ENCODE measurements around the gene RHOJ.
"Not testable (repeated sequence)": the region's sequence is repeated elsewhere in the genome, so short reads cannot be mapped to it uniquely, and the experiment has no call there.

Gene RHOJ

DNA sequence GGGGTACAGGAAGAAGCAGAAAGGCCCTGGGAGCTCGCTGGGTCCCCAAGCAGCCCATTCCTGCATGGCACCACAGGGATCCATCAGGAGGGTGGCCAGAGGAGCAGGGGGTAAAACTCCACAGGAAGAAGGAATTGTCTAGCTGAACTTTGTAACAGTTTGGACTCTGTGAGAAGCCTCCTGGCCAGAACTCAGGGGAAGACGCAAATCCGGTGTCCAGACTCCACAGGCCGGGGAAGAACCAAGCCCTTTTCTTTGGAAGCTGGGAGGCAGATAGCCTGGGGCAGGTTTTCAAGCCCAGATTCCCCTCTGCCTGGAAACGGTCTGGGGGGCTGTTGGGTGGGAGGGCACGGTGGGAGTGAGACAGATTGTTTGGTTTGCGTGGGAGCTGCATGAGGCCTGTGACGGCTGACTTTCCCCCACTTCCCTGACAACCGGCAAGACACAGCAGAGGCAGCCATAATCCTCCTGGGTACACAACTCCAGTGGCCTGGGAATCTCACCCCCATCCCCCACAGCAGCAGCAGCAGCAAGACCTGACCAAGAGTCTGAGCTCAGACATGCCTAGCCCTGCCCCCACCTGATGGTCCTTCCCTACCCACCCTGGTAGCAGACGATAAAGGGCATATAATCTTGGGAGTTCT lies 97.8 kb downstream of the RHOJ start:
- no peak overlapping the region for H3K4me3 ChIP-seq (ENCODE audit: low read depth, low read length)
- TF ChIP-seq, protein P1, sequence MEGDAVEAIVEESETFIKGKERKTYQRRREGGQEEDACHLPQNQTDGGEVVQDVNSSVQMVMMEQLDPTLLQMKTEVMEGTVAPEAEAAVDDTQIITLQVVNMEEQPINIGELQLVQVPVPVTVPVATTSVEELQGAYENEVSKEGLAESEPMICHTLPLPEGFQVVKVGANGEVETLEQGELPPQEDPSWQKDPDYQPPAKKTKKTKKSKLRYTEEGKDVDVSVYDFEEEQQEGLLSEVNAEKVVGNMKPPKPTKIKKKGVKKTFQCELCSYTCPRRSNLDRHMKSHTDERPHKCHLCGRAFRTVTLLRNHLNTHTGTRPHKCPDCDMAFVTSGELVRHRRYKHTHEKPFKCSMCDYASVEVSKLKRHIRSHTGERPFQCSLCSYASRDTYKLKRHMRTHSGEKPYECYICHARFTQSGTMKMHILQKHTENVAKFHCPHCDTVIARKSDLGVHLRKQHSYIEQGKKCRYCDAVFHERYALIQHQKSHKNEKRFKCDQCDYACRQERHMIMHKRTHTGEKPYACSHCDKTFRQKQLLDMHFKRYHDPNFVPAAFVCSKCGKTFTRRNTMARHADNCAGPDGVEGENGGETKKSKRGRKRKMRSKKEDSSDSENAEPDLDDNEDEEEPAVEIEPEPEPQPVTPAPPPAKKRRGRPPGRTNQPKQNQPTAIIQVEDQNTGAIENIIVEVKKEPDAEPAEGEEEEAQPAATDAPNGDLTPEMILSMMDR (IDR thresholded peaks at IDR 0.05; ENCODE audit: low read depth, low read length), result no peak
- TF ChIP-seq, protein P2, sequence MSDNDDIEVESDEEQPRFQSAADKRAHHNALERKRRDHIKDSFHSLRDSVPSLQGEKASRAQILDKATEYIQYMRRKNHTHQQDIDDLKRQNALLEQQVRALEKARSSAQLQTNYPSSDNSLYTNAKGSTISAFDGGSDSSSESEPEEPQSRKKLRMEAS (IDR thresholded peaks at IDR 0.05; ENCODE audit: low read depth, low read length), result no peak
- TF ChIP-seq MYC (IDR thresholded peaks at IDR 0.05; ENCODE audit: low read depth, low read length) (no peak), POLR2A (IDR thresholded peaks at IDR 0.05; ENCODE audit: extremely low read depth, insufficient read length) (no peak)
- no peak for DNase-seq (ENCODE audit: low read depth)

DNA sequence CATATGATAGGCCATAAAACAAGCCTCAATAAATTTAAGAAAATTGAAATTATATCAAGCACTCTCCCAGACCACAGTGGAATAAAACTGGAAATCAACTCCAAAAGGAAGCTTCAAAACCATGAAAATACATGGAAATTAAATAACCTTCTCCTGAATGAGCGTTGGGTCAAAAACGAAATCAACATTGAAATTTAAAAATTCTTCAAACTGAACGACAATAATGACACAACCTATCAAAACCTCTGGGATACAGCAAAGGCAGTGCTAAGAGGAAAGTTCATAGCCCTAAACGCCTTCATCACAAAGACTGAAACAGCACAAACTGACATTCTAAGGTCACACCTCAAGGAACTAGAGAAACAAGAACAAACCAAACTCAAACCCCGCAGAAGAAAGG lies 100.2 kb downstream of the RHOJ start:
- H3K4me3 ChIP-seq (ENCODE audit: low read depth, low read length); DNase-seq (ENCODE audit: low read depth): not testable (repeated sequence)

DNA sequence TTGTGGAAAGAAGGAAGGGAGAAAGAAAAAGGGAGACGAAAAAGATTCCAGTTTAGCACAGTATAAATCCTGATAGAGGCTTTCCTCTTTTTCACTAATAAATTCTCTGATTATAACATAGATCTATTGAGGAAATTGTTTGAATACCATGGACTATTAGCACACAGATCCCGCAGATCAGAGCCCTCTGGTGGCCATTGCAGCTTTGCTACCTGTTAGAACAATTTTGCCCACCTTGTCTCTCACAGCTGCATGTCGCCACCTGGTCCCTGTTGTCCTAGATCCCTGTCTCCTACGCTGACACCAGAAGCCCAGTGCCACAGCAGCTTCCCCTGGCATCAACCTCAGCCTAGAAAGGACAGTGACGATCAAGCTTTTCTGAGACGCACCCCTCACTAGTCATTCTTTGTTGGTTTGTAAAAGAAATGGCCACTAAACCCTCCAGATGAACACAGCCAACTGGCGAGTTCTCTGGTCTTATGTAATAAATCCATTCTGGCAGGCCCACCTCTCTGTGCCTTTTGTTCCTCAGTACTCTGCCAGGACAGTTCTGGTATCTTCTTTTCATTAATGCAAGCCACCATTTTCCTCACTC lies 104.6 kb downstream of the RHOJ start:
- DNase-seq (ENCODE audit: low read depth), result peak; percentile 12
- TF ChIP-seq, protein P1 (IDR thresholded peaks at IDR 0.05; ENCODE audit: low read depth, low read length), result peak; percentile 52
- no peak for TF ChIP-seq POLR2A (IDR thresholded peaks at IDR 0.05; ENCODE audit: extremely low read depth, insufficient read length)
- TF ChIP-seq, protein P2 (IDR thresholded peaks at IDR 0.05; ENCODE audit: low read depth, low read length), result no peak
- TF ChIP-seq MYC (IDR thresholded peaks at IDR 0.05; ENCODE audit: low read depth, low read length), result no peak
- no peak overlapping the region for H3K4me3 ChIP-seq (ENCODE audit: low read depth, low read length)

DNA sequence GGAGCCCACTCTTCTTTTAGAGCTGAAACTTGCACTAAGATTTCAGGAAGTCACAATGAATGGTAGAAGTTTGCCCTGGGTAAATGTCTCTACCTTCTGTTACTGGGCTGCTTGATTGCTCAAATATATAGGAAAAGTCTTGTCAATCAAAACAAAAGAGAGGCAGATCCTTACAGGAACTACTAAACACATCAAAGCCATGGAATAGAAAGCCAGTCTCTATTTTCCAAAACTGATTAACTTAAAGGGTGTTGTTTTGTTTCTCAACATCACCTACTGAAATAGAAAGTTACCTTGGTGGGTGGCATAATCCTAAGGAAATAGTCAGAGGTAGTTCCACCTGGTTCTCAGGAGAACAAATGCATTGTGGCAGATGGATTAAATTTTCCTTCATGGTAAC lies 114.6 kb downstream of the RHOJ start, which contains the start of gene GPHB5:
GPHB5 (minus strand) TSS at position 101 of the 400 bp plus-strand sequence. CDS start 1,086 bp downstream, outside the sequence.
- no peak for DNase-seq (ENCODE audit: low read depth)
- TF ChIP-seq, protein P1 (IDR thresholded peaks at IDR 0.05; ENCODE audit: low read depth, low read length), result no peak
- TF ChIP-seq MYC (IDR thresholded peaks at IDR 0.05; ENCODE audit: low read depth, low read length) (no peak), POLR2A (IDR thresholded peaks at IDR 0.05; ENCODE audit: extremely low read depth, insufficient read length) (no peak)
- TF ChIP-seq, protein P2 (IDR thresholded peaks at IDR 0.05; ENCODE audit: low read depth, low read length), result no peak
- H3K4me3 ChIP-seq (ENCODE audit: low read depth, low read length), result no peak within 1 kb of the TSS

DNA sequence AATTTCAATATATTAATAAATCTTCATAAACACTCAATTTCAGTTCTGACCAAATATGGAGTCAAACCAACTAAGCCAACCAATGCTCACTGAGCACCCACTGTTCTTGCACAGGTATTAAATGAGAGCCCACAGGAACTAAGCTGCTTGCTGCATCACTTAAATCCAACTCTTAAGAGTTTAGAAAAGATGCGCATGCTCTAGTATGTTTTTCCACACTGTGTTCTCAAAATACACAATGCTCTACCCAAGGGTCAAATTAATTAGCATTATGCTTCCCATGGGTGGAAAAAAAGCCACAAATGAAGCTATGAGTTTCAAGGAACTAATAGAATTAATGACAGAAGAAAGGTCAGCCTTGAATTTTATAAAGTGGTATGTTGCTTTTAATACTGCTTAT lies 118.2 kb downstream of the RHOJ start:
- DNase-seq (ENCODE audit: low read depth), result no peak
- no peak for TF ChIP-seq MYC (IDR thresholded peaks at IDR 0.05; ENCODE audit: low read depth, low read length)
- TF ChIP-seq, protein P2 (IDR thresholded peaks at IDR 0.05; ENCODE audit: low read depth, low read length), result no peak
- TF ChIP-seq POLR2A (IDR thresholded peaks at IDR 0.05; ENCODE audit: extremely low read depth, insufficient read length), result no peak
- TF ChIP-seq, protein P1 (IDR thresholded peaks at IDR 0.05; ENCODE audit: low read depth, low read length), result no peak
- no peak overlapping the region for H3K4me3 ChIP-seq (ENCODE audit: low read depth, low read length)

DNA sequence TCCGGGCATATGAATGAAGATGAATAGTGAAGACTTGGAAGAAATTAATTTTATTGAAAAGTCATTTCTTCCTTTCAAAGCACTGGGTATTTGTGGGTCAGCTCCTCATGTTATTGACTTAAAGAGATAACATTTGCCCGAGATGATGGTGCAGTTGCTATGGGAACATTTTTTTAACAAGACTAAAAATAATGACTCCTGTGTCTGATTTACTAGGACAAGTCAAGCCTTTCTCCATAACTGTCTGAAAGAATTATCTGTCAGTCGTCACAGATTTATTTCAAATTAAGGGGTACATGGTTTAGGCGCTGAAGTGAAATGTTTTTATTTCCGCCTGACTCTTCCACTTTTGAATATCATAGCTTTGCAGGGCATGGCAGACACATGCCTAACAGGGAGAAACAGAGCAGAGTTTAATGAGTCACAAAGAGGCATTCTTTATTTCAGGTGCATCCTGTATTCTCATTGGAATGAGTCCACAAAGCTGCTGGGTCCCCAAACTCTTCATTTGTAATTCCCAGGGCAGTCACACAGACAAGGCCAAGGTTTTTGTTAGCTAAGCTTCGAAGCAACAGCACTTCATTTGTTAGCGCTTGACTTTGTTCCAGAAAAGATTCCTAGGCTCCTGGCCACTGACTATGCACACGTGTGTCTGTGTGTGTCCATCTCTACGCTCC lies 118.8 kb downstream of the RHOJ start:
- no peak overlapping the region for H3K4me3 ChIP-seq (ENCODE audit: low read depth, low read length)
- DNase-seq (ENCODE audit: low read depth), result no peak
- TF ChIP-seq, protein P1 (IDR thresholded peaks at IDR 0.05; ENCODE audit: low read depth, low read length), result no peak
- TF ChIP-seq MYC (IDR thresholded peaks at IDR 0.05; ENCODE audit: low read depth, low read length) (no peak), POLR2A (IDR thresholded peaks at IDR 0.05; ENCODE audit: extremely low read depth, insufficient read length) (no peak)
- TF ChIP-seq, protein P2 (IDR thresholded peaks at IDR 0.05; ENCODE audit: low read depth, low read length), result no peak
